SU-DHL-6 (cell line): Measurements from ENCODE around the gene ENO2.

ENCODE experiments used
- H2AFZ ChIP-seq: fragments of 200-600 bp; sonication (generic); 2 replicates; pipeline ENCODE4 v1.6.1; 2014; ENCODE audit warnings: low read depth, mild to moderate bottlenecking, moderate library complexity, mixed read lengths, antibody characterized with exemption, low read length; ENCODE audit not compliant: severe bottlenecking
- H3F3A ChIP-seq: fragments of 200-600 bp; shearing (Covaris generic); 2 replicates; pipeline ENCODE4 v1.6.0; 2016; ENCODE audit warnings: antibody characterized with exemption, mild to moderate bottlenecking; ENCODE audit not compliant: insufficient read depth
- H3K27ac ChIP-seq: fragments of 200-600 bp; sonication (generic); 2 replicates; pipeline ENCODE4 v1.5.1; 2016; ENCODE audit warnings: low read depth, mild to moderate bottlenecking, low read length, moderate library complexity, mixed read lengths
- H3K27me3 ChIP-seq: fragments of 200-600 bp; sonication (generic), shearing (Covaris generic); 2 replicates; pipeline ENCODE4 v1.6.0; 2014; ENCODE audit warnings: mild to moderate bottlenecking, low read length
- H3K36me3 ChIP-seq: fragments of 200-600 bp; sonication (generic); 2 replicates; pipeline ENCODE4 v1.6.1; 2014; ENCODE audit warnings: mild to moderate bottlenecking, low read length, mixed read lengths
- H3K4me2 ChIP-seq: fragments of 300-600, 200-600 bp; shearing (Covaris generic), sonication (generic); 2 replicates; pipeline ENCODE4 v1.6.0; 2014; ENCODE audit warnings: low read length, low read depth, mild to moderate bottlenecking; ENCODE audit not compliant: poor library complexity, severe bottlenecking
- H3K4me3 ChIP-seq: fragments of 200-600 bp; sonication (generic); 2 replicates; pipeline ENCODE4 v1.5.1; 2014; ENCODE audit warnings: antibody characterized with exemption, low read length, mild to moderate bottlenecking, mixed read lengths; ENCODE audit not compliant: insufficient read depth, poor library complexity, severe bottlenecking
- H3K79me2 ChIP-seq: fragments of 200-600 bp; sonication (generic); 2 replicates; pipeline ENCODE4 v1.6.1; 2014; ENCODE audit warnings: mild to moderate bottlenecking, low read length, moderate library complexity; ENCODE audit not compliant: insufficient read depth
- H3K9ac ChIP-seq: fragments of 200-600 bp; sonication (generic); 2 replicates; pipeline ENCODE4 v1.7.0; 2014; ENCODE audit warnings: mild to moderate bottlenecking, low read length
- H3K9me2 ChIP-seq: fragments of 200-600 bp; sonication (generic); replicated peaks from 2 replicates; pipeline ENCODE4 v1.6.1; 2014; ENCODE audit warnings: low read length; ENCODE audit not compliant: insufficient read depth
- H3K9me3 ChIP-seq: fragments of 200-600 bp; sonication (generic); 2 replicates; pipeline ENCODE4 v1.6.1; 2014; ENCODE audit warnings: low read length, mixed read lengths; ENCODE audit not compliant: insufficient read depth
- H4K20me1 ChIP-seq: fragments of 200-600 bp; sonication (generic); 2 replicates; pipeline ENCODE4 v1.6.1; 2014; ENCODE audit warnings: low read depth, mild to moderate bottlenecking, antibody characterized with exemption, low read length, moderate library complexity, mixed read lengths
- CTCF ChIP-seq: fragments of 200-600 bp; sonication (generic); IDR thresholded peaks from one replicate; pipeline ENCODE4 v1.5.1; 2017; ENCODE audit warnings: antibody characterized with exemption, mild to moderate bottlenecking, low read length, moderate library complexity; ENCODE audit not compliant: insufficient read depth, poor library complexity, severe bottlenecking
- EZH2phosphoT487 ChIP-seq: fragments of 200-600 bp; sonication (generic), shearing (Covaris generic); conservative IDR thresholded peaks from 2 replicates; pipeline ENCODE4 v1.6.1; 2018; ENCODE audit warnings: mild to moderate bottlenecking, antibody characterized with exemption, low read length, moderate library complexity, mixed read lengths

Gene ENO2

GRCh38 chr12:6961278-6961694, 46.9 kb downstream of the ENO2 start:
- no peaks in the 10 kb centered on the region for H3K9me3 ChIP-seq
- no peak for TF ChIP-seq EZH2phosphoT487
- TF ChIP-seq CTCF = no peak
- H3K4me3 ChIP-seq = no peak overlapping the region
- H3K9me2 ChIP-seq = no peaks in the 10 kb centered on the region
- no peaks in the 10 kb centered on the region for H3K79me2 ChIP-seq
- no peak overlapping the region for H3K4me2 ChIP-seq
- H4K20me1 ChIP-seq = no peaks in the 10 kb centered on the region
- no peak overlapping the region for H3K9ac ChIP-seq
- H3K36me3 ChIP-seq = no peaks in the 10 kb centered on the region
- H2AFZ ChIP-seq = no peak overlapping the region
- no peak overlapping the region for H3K27ac ChIP-seq
- H3K27me3 ChIP-seq = no peaks in the 10 kb centered on the region
- peaks cover 19% of the 10 kb centered on the region for H3F3A ChIP-seq

GRCh38 chr12:6961695-6962284, 47.4 kb downstream of the ENO2 start:
- Histone ChIP-seq H4K20me1 (no peaks in the 10 kb centered on the region), H3K4me2 (no peak overlapping the region), H3K9ac (no peak overlapping the region), H3K27ac (no peak overlapping the region), H3K36me3 (no peaks in the 10 kb centered on the region), H2AFZ (no peak overlapping the region), H3F3A (peaks cover 22% of the 10 kb centered on the region), H3K9me2 (no peaks in the 10 kb centered on the region), H3K27me3 (no peaks in the 10 kb centered on the region), H3K4me3 (no peak overlapping the region), H3K9me3 (no peaks in the 10 kb centered on the region), H3K79me2 (no peaks in the 10 kb centered on the region)
- no peak for TF ChIP-seq EZH2phosphoT487
- TF ChIP-seq CTCF = no peak

GRCh38 chr12:6962285-6963015, 48.1 kb downstream of the ENO2 start:
- Histone ChIP-seq H3K27me3 (no peaks in the 10 kb centered on the region), H3K4me3 (no peak overlapping the region), H3K36me3 (no peaks in the 10 kb centered on the region), H3K27ac (no peak overlapping the region), H3F3A (peaks cover 22% of the 10 kb centered on the region), H3K9ac (no peak overlapping the region), H3K9me3 (no peaks in the 10 kb centered on the region), H4K20me1 (no peaks in the 10 kb centered on the region), H3K9me2 (no peaks in the 10 kb centered on the region), H3K79me2 (no peaks in the 10 kb centered on the region), H3K4me2 (no peak overlapping the region), H2AFZ (no peak overlapping the region)
- TF ChIP-seq CTCF (no peak), EZH2phosphoT487 (no peak)
